NCI-H2227 (cell line): Measurements from ENCODE around the gene PLPP4.

Experiments used
- DNase-seq: peaks from one replicate; lab custom pipeline; 2025; ENCODE audit not compliant: unreplicated experiment; lab: John Stamatoyannopoulos, UW

Gene PLPP4

GRCh38 chr10:120456626-120457430 lies at the start of gene PLPP4:
Gene PLPP4 (plus strand): TSS chr10:120457227. CDS start chr10:120457306, 79 bp downstream.
- DNase-seq: peak; percentile 77

GRCh38 chr10:120409816-120410215 lies 47.2 kb upstream of the PLPP4 start:
- no peak for DNase-seq

GRCh38 chr10:120414946-120415345 lies 42.1 kb upstream of the PLPP4 start:
- no peak for DNase-seq

GRCh38 chr10:120415709-120416330 lies 41.2 kb upstream of the PLPP4 start:
- DNase-seq: no peak

- DNase-seq: no peak
These were observed 36.6 kb upstream of the PLPP4 start for GRCh38 chr10:120420421-120420820.

- DNase-seq: peak; percentile 1
These were observed 35.8 kb upstream of the PLPP4 start for GRCh38 chr10:120421250-120421649.

- no peak for DNase-seq
These were observed 34.6 kb upstream of the PLPP4 start for GRCh38 chr10:120422457-120422856.

GRCh38 chr10:120423431-120424197 lies 33.4 kb upstream of the PLPP4 start:
- peak; percentile 33 for DNase-seq

- no peak for DNase-seq
These were observed 32.9 kb upstream of the PLPP4 start for GRCh38 chr10:120424198-120424464.

- no peak for DNase-seq
These were observed 30.7 kb upstream of the PLPP4 start for GRCh38 chr10:120426306-120426705.

GRCh38 chr10:120428754-120429153 lies 28.3 kb upstream of the PLPP4 start:
- DNase-seq: no peak

- no peak for DNase-seq
These were observed 27.6 kb upstream of the PLPP4 start for GRCh38 chr10:120429395-120429794.

- no peak for DNase-seq
These were observed 25.8 kb upstream of the PLPP4 start for GRCh38 chr10:120431251-120431651.

GRCh38 chr10:120432209-120432608 lies 24.8 kb upstream of the PLPP4 start:
- DNase-seq: no peak

- no peak for DNase-seq
These were observed 23.9 kb upstream of the PLPP4 start for GRCh38 chr10:120433141-120433540.

- no peak for DNase-seq
These were observed 20.5 kb upstream of the PLPP4 start for GRCh38 chr10:120436439-120437112.

GRCh38 chr10:120437541-120437940 lies 19.5 kb upstream of the PLPP4 start:
- DNase-seq: no peak

GRCh38 chr10:120451968-120452367 lies 5.1 kb upstream of the PLPP4 start:
- no peak for DNase-seq

- DNase-seq: no peak
These were observed 3.7 kb upstream of the PLPP4 start for GRCh38 chr10:120453319-120453718.

GRCh38 chr10:120453886-120454285 lies 3.1 kb upstream of the PLPP4 start:
- DNase-seq: no peak

- DNase-seq: no peak
These were observed 2.0 kb upstream of the PLPP4 start for GRCh38 chr10:120455004-120455403.
